Ovary (tissue), 3 donors: ENCODE measurements around the gene MRNIP.

ENCODE experiments used
- POLR2A ChIP-seq: fragments of 450-650 bp; IDR thresholded peaks from one replicate; pipeline ENCODE4 v1.6.1; 2017; ENCODE audit warnings: antibody characterized with exemption, mild to moderate bottlenecking, moderate library complexity
- TF ChIP-seq, protein P1 (sequence below), 3 donors: fragments of 450-650 bp in 2 of 3; fragments of 200-600 bp in 1 of 3; IDR thresholded peaks; one replicate each; pipeline versions ENCODE4 v1.5.1 to v1.8.0; 2016 to 2022; ENCODE audit warnings: antibody characterized with exemption in 3 of 3, mild to moderate bottlenecking in 1 of 3
- donor health status: DM: no; HTN: no; CAD: no.

DNA sequence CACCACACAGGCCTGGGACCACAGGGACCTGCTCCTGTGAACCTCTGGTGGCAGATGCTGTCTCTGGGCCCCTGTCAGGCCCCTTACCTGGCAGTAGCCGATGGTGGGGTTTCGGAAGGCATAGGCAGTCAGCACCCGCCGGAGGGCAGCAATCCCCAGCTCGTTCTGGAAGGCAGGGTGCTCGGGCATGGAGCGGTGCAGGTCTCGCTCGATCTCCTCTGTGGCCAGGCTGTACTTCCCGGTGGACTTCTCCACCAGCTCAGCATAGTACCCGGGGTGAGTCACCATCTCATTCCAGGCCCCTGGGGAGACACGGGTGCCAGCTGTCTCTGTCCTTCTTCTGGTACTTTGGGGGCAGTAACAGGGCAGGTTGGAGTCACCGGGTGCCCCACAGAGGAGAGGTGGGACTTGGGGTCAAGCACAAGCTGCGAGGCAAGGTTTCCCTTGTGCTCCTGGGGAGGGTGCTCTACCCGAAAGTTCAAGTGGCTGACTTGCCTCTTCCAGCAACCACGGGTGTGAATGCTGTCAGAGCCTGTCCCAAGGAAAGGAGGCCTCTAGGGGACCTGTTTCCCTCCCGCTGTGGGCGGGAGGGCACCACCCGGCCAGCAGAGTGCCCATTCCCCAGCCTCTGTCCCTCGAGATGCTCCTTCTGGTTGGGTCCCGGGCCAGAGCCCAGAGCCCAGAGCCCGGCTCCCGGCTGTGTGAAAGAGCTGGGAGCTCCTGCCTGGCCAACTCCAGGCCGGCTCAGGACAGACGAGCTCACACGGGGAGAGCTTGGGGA, 19.8 kb upstream of the MRNIP start:
- TF ChIP-seq, protein P1, sequence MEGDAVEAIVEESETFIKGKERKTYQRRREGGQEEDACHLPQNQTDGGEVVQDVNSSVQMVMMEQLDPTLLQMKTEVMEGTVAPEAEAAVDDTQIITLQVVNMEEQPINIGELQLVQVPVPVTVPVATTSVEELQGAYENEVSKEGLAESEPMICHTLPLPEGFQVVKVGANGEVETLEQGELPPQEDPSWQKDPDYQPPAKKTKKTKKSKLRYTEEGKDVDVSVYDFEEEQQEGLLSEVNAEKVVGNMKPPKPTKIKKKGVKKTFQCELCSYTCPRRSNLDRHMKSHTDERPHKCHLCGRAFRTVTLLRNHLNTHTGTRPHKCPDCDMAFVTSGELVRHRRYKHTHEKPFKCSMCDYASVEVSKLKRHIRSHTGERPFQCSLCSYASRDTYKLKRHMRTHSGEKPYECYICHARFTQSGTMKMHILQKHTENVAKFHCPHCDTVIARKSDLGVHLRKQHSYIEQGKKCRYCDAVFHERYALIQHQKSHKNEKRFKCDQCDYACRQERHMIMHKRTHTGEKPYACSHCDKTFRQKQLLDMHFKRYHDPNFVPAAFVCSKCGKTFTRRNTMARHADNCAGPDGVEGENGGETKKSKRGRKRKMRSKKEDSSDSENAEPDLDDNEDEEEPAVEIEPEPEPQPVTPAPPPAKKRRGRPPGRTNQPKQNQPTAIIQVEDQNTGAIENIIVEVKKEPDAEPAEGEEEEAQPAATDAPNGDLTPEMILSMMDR (IDR thresholded peaks at IDR 0.05): no peak
- TF ChIP-seq POLR2A: no peak
